OCI-LY1 (cell line): ENCODE measurements around the gene RNF13.

ENCODE experiments used
- H2AFZ ChIP-seq: fragments of 200-600 bp; sonication (generic), shearing (Covaris generic); 2 replicates; pipeline ENCODE4 v1.6.0; 2014; ENCODE audit warnings: antibody characterized with exemption, mild to moderate bottlenecking, low read length
- H3F3A ChIP-seq: fragments of 200-600 bp; sonication (generic), shearing (Covaris generic); 2 replicates; pipeline ENCODE4 v1.6.0; 2014; ENCODE audit warnings: mild to moderate bottlenecking, antibody characterized with exemption, low read length, moderate library complexity; ENCODE audit not compliant: insufficient read depth
- H3K27ac ChIP-seq: fragments of 200-600 bp; sonication (generic); 2 replicates; pipeline ENCODE4 v1.5.1; 2014; ENCODE audit warnings: low read length, mixed run types, mild to moderate bottlenecking, low read depth; ENCODE audit not compliant: poor library complexity, severe bottlenecking
- H3K27me3 ChIP-seq: fragments of 200-600 bp; sonication (generic); 2 replicates; pipeline ENCODE4 v1.6.0; 2014; ENCODE audit warnings: antibody characterized with exemption, mild to moderate bottlenecking, low read length, moderate library complexity; ENCODE audit not compliant: insufficient read depth
- H3K36me3 ChIP-seq: fragments of 200-600 bp; sonication (generic); 2 replicates; pipeline ENCODE4 v1.6.1; 2014; ENCODE audit warnings: mild to moderate bottlenecking, antibody characterized with exemption, low read length, moderate library complexity, mixed read lengths; ENCODE audit not compliant: insufficient read depth
- H3K4me1 ChIP-seq: fragments of 200-600 bp; sonication (generic); 2 replicates; pipeline ENCODE4 v1.5.1; 2014; ENCODE audit warnings: mild to moderate bottlenecking, low read length, moderate library complexity; ENCODE audit not compliant: insufficient read depth, severe bottlenecking
- H3K4me2 ChIP-seq: fragments of 200-600 bp; sonication (generic), shearing (Covaris generic); 2 replicates; pipeline ENCODE4 v1.6.1; 2014; ENCODE audit warnings: low read length
- H3K4me3 ChIP-seq: fragments of 200-600 bp; sonication (generic); 2 replicates; pipeline ENCODE4 v1.5.1; 2014; ENCODE audit warnings: low read length, low read depth, mild to moderate bottlenecking, mixed read lengths; ENCODE audit not compliant: poor library complexity, severe bottlenecking
- H3K79me2 ChIP-seq: fragments of 200-600 bp; shearing (Covaris generic); 2 replicates; pipeline ENCODE4 v1.6.1; 2016; ENCODE audit warnings: mixed run types, low read length, mixed read lengths; ENCODE audit not compliant: insufficient read depth
- H3K9ac ChIP-seq: fragments of 200-600 bp; sonication (generic), shearing (Covaris generic); 2 replicates; pipeline ENCODE4 v1.6.1; 2014; ENCODE audit warnings: mild to moderate bottlenecking, low read length, mixed read lengths
- H3K9me2 ChIP-seq: fragments of 200-600 bp; sonication (generic), shearing (Covaris generic); 2 replicates; pipeline ENCODE4 v1.6.1; 2014; ENCODE audit warnings: low read depth, mild to moderate bottlenecking, low read length, mixed read lengths
- H3K9me3 ChIP-seq: fragments of 200-600 bp; shearing (Covaris generic); 2 replicates; pipeline ENCODE4 v1.6.1; 2014; ENCODE audit warnings: low read length, mixed read lengths
- H4K20me1 ChIP-seq: fragments of 200-600 bp; sonication (generic), shearing (Covaris generic); 2 replicates; pipeline ENCODE4 v1.6.0; 2016; ENCODE audit warnings: mild to moderate bottlenecking, low read length; ENCODE audit not compliant: insufficient read depth
- EZH2 ChIP-seq: fragments of 200-600 bp; sonication (generic), shearing (Covaris generic); IDR thresholded peaks from 2 replicates; pipeline ENCODE4 v1.8.0; 2017; ENCODE audit warnings: borderline replicate concordance, mixed run types, mild to moderate bottlenecking, antibody characterized with exemption, low read length, moderate library complexity, mixed read lengths
- TF ChIP-seq, protein P1 (sequence below): fragments of 200-600 bp; sonication (generic), shearing (Covaris generic); IDR thresholded peaks from 2 replicates; pipeline ENCODE4 v1.5.1; 2017; ENCODE audit warnings: mild to moderate bottlenecking, antibody characterized with exemption, low read length, moderate library complexity, mixed read lengths

RNF13 gene

DNA sequence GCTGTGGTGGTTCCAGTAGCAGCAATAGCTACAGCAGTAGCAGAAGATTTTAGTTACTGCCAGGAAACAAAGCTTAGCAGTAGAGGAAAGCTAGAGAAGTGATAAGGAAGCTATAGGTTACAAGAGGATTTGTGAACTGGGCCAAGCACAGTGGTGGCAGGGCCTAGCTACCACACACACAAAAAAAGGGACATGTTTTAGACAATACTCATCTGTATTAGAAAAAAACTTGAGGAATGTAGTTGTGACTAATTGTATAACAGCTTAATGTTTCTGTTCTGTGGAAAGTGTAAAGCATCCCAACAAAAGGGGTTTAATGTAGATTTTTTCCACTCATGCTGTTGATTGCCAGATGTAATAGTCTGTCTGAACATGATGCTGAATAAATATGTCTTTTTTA is 187.6 kb downstream of the RNF13 start:
- H3K4me2 ChIP-seq = no peak overlapping the region
- no peak overlapping the region for H3K27ac ChIP-seq
- H3K9me2 ChIP-seq = no peaks in the 10 kb centered on the region
- H3F3A ChIP-seq = no peaks in the 10 kb centered on the region
- H3K9me3 ChIP-seq = peaks cover 4% of the 10 kb centered on the region; the same call in 1 of the 2 replicates
- TF ChIP-seq, protein P1, sequence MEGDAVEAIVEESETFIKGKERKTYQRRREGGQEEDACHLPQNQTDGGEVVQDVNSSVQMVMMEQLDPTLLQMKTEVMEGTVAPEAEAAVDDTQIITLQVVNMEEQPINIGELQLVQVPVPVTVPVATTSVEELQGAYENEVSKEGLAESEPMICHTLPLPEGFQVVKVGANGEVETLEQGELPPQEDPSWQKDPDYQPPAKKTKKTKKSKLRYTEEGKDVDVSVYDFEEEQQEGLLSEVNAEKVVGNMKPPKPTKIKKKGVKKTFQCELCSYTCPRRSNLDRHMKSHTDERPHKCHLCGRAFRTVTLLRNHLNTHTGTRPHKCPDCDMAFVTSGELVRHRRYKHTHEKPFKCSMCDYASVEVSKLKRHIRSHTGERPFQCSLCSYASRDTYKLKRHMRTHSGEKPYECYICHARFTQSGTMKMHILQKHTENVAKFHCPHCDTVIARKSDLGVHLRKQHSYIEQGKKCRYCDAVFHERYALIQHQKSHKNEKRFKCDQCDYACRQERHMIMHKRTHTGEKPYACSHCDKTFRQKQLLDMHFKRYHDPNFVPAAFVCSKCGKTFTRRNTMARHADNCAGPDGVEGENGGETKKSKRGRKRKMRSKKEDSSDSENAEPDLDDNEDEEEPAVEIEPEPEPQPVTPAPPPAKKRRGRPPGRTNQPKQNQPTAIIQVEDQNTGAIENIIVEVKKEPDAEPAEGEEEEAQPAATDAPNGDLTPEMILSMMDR = no peak
- TF ChIP-seq EZH2 = no peak
- no peak overlapping the region for H3K4me3 ChIP-seq
- H3K79me2 ChIP-seq = no peaks in the 10 kb centered on the region
- H3K4me1 ChIP-seq = no peaks in the 10 kb centered on the region
- H3K36me3 ChIP-seq = no peaks in the 10 kb centered on the region
- no peak overlapping the region for H3K9ac ChIP-seq
- H4K20me1 ChIP-seq = no peaks in the 10 kb centered on the region
- no peaks in the 10 kb centered on the region for H3K27me3 ChIP-seq
- H2AFZ ChIP-seq = no peak overlapping the region

DNA sequence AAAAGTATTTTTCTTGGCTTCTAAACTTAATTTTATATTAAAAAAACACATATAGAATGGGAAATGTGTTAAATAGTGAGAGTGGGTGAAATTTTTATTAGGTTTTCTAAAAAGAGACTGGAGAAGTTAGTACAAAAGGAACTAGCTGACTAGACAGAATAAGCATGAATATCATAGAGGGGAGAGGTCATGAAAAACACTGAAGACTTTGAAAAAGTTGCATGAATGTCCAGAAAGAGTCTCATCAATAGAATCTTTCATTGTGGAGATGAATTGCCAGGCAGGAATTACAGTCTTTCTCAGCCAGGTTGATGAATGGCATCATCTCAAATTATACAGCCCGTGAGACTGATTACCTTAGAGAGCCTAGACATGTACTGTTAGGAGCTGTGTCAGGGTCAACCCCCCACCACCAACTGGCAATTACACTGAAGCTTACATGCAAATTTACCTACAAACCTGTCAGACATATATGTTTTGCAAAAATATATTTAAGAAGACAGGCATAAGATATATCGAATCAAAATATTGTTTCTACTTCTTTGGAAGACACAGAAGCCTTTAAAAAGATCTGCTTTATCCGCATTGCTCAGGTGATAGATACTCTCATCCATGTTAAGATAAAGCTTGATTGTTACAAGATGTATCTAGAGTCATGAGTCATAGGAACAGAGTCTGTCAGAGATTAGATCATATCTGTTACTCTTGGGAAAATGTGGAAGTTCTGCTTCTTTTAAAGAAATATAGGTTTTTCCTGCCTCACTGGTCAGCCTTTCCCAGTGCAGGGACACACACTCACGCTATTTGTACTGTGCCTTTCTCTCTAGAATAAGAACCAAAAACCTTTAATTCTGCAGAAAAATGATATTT is 192.5 kb downstream of the RNF13 start:
- Histone ChIP-seq H3F3A (no peaks in the 10 kb centered on the region), H3K9ac (no peak overlapping the region), H3K4me3 (no peak overlapping the region), H3K9me3 (no peaks in the 10 kb centered on the region), H3K4me1 (no peaks in the 10 kb centered on the region), H3K27me3 (no peaks in the 10 kb centered on the region), H2AFZ (no peak overlapping the region), H3K9me2 (no peaks in the 10 kb centered on the region), H3K27ac (no peak overlapping the region), H3K36me3 (no peaks in the 10 kb centered on the region), H3K79me2 (no peaks in the 10 kb centered on the region), H3K4me2 (no peak overlapping the region), H4K20me1 (no peaks in the 10 kb centered on the region)
- TF ChIP-seq, protein P1 = no peak
- TF ChIP-seq EZH2 = no peak

DNA sequence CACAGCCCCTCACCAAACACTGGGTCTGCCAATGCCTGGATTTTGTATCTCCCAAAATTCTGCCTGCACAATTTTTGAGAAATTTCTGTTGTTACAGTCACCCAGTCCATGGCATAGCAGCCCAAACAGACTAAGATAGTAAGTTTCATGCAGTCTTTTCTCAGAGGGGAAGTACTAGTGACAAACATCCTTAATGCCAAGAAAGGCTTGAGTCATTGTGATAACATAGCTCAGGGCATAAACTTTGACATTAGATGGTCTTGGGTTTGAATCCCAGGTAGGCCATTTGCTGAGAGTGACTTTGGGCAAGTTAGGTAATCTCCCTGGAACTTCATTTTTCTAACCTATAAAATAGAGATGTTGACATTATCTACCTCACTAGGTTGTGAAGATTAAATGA is 193.8 kb downstream of the RNF13 start:
- Histone ChIP-seq H4K20me1 (no peaks in the 10 kb centered on the region), H3K36me3 (no peaks in the 10 kb centered on the region), H3K9me2 (no peaks in the 10 kb centered on the region), H3K9ac (no peak overlapping the region), H3F3A (no peaks in the 10 kb centered on the region), H2AFZ (no peak overlapping the region), H3K4me2 (no peak overlapping the region), H3K4me1 (no peaks in the 10 kb centered on the region), H3K4me3 (no peak overlapping the region), H3K79me2 (no peaks in the 10 kb centered on the region), H3K9me3 (no peaks in the 10 kb centered on the region), H3K27me3 (no peaks in the 10 kb centered on the region), H3K27ac (no peak overlapping the region)
- TF ChIP-seq EZH2 = no peak
- TF ChIP-seq, protein P1 = no peak
